ENCODE results near the gene DUT.

Gene DUT

GRCh38 chr15:48330855-48331795 lies at the start of gene DUT:
Gene DUT (plus strand): TSS chr15:48331429. CDS start chr15:48331516, 87 bp downstream.
- in situ Hi-C loops (cut with HindIII; ENCODE audit: low sequenced_read_pairs) = no loop called here

DNA sequence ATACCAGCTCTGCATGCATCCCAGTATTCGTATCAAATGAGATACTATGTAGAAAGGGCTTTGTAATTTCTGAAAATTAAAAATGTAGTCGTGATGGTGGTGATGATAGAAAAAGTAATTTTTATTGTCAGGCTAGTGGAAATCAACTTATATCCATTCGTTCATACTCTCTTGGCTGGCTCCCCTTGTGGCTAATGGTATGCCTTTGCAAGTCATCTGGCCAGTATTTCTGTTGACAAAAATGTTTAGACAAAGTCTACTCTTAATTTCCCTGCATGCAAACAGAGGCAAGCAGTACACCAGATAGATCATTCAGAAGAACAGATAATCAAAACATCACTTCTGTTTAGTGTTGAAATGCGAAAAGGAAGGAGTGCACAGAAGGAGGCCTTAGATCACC lies 49.6 kb upstream of the DUT start:
- in situ Hi-C loops (cut with HindIII; ENCODE audit: low sequenced_read_pairs) = no loop called here

- in situ Hi-C loops (cut with HindIII; ENCODE audit: low sequenced_read_pairs) = no loop called here
Observed at GRCh38 chr15:48282216-48282615, 49.0 kb upstream of the DUT start.

DNA sequence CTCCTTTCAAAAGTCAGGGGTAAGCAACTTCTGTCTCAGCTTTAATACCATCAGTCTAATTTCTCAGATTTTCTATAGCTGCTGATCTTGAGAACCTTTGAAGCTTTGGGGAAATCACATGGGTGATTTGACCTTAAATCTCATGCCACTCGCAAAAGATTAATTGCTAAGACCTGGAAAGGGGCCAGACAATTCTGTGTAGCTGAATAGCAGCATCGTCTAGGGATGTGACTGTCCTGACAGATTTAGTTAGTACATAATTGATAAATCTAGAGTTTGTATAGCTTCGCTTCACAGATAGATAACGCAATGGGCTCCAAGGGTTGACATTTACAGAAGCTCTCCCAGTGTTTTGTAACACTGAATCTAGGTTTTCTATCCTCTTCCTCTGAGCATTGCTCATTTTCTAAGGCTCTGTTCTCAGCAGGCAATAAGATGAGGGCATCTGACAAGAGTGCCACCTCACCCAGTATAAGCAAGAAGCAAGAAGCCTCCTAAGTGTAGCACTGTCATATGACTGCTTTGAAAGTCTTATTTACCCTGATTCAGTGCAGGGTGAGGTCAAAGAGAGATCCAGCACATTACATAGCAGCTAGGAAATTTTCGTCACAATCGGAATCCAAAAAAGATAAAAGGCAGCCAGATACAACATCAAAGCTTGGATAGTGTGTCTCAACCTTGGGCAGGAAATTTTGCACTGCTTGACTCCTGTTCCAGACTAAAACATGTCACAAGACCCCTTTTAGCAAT lies 47.7 kb upstream of the DUT start:
- in situ Hi-C loops (cut with HindIII; ENCODE audit: low sequenced_read_pairs) = no loop called here

DNA sequence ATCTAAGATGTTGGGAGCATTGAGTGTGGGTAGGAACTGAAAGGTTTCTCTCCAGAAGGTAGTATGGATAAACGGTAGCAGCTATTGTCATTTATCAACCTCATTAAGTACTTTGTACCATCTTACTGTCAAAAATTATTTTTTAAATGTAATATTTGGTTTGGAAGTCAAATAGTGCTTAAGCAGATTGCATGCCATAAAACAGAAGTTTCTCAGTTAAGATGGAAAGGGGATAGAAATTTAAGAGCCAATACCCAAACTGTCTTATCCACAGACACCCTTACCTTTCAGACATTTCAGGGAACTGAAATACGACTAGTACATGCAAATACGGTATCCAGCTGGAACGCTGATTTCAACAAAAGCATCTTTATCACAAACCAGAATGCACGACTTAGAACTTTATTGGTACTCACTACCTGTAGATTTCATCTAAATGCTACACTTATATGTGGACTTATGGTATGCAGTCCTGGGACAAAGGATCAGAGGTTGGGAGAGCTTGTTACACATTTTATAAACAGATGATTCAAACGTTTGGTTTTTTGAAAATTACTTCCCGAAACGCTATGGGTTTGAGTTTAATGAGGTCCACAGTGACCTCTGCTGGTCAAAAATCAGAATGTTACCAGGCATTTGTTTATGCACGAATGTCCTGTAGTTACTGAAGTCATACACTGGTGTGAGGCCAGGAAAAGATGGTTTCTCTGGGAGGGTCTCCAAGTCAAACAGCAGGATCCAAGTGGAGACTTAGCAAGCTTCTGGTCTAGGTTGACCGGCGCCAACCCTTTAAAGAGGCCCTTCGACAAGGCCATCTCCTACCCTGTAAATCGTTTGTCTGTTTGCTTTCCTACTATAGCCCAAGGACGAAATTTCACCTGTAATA lies 45.7 kb upstream of the DUT start:
- in situ Hi-C loops (cut with HindIII; ENCODE audit: low sequenced_read_pairs) = no loop called here

DNA sequence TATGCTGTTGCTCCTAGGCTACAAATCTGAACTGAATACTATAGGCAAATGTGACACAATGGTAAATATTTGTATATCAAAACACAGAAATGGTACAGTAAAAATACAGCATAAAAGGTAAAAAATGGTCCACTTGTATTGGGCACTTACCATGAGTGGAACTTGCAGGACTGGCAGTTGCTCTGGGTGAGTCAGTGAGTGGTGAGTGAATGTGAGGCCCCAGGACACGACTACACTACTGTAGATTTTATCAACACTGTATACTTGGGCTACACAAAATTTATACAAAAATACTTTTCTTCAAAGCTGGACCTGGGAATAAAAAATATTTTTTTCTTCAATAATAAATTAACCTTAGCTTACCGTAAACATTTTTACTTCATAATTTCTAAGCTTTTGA lies 41.6 kb upstream of the DUT start:
- in situ Hi-C loops (cut with HindIII; ENCODE audit: low sequenced_read_pairs) = no loop called here

GRCh38 chr15:48292458-48292857 lies 38.8 kb upstream of the DUT start:
- in situ Hi-C loops (cut with HindIII; ENCODE audit: low sequenced_read_pairs) = no loop called here

DNA sequence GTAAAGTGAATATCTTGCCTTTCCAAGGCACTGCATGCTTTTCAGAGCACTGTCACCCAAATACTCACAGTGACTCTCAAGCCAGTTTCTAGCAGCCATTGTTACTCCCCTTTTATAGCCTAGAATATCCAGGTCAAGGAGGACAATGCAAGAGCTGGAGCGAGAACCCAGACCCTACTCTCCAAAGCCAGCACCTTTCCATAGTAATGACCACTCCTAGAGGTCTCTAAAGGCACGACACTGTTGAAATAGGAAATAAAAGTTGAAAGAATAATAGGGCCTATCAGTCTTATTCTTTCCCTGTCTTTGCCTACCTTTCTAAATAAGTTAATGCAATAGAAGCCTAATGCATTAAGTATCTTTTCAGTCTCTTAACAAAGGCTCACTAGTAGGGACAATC lies 33.6 kb upstream of the DUT start:
- in situ Hi-C loops (cut with HindIII; ENCODE audit: low sequenced_read_pairs) = no loop called here

DNA sequence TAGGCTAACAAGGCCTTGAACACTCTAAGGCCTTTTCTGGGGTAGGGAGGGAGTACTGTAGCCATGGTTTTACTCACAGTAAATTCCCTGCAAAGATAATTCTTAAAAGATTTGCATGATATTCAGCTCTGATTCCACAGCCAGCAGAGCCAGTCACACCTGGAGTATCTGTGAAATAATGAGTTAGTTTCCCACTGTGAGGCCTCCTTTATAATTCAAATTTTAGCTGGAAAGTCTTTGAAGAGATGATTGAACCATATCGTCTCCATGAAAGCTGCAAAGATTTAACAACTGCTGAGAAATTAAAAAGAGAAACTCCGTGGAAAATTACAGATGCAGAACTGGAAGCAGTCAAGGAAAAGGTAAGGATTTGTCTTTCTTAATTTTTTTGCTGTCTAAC lies 32.3 kb upstream of the DUT start:
- in situ Hi-C loops (cut with HindIII; ENCODE audit: low sequenced_read_pairs) = no loop called here

DNA sequence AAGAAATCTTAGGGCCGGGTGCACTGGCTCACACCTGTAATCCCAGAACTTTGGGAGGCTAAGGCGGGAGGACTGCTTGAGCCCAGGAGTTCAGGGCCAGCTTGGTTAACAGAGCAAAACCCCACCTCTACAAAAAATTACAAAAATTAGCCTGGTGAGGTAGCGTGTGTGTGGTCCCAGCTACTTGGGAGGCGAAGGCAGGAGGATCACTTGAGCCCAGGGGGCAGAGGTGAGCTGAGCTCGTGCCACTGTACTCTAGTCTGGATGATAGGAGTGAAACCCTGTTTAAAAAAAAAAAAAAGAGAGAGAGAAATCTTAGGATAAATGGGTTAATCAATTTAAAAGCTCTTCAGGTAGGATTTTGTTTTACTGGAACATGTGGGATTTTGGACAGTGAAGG lies 31.2 kb upstream of the DUT start:
- in situ Hi-C loops (cut with HindIII; ENCODE audit: low sequenced_read_pairs) = no loop called here

DNA sequence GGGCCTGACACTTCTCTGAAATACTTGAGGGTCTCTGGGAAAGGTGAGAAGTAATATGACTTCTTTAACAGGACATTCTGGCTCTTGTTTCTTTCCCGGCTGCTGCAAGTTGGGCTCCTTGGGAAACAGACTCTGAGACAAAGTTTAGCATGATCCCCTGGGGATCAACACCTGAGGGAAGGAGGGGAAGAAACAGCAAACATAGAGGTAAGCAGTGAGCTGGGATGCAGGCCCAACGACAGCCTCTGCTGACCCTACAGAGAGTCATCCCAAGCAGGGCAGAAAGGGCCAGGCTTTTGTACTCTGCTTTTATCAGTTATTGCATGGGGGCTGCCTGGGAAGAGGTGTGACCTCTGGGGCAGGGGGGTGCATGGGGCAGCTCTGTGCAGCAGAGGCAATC lies 26.8 kb upstream of the DUT start:
- in situ Hi-C loops (cut with HindIII; ENCODE audit: low sequenced_read_pairs) = no loop called here

DNA sequence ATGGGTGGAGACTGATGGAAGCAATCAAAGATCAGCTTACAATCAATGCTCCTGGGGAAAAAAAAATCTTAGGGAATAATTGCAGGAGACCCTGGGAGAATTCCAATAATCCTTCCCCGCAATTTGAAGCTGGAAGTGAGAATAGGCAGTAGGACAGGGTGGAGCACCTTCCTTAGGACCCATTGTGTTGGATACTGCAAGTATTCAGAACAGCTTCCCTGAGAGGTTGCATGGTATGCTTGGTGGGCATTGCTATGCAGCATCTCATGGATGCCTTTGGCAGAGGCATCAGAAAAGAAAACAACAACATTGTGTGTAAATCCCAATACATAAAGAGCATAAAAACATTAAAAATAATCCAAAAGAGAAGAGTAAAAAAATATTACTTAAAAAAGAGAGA lies 24.6 kb upstream of the DUT start:
- in situ Hi-C loops (cut with HindIII; ENCODE audit: low sequenced_read_pairs) = no loop called here

- in situ Hi-C loops (cut with HindIII; ENCODE audit: low sequenced_read_pairs) = no loop called here
Observed at GRCh38 chr15:48307586-48307985, 23.6 kb upstream of the DUT start.

- in situ Hi-C loops (cut with HindIII; ENCODE audit: low sequenced_read_pairs) = no loop called here
Observed at GRCh38 chr15:48309740-48310139, 21.5 kb upstream of the DUT start.

GRCh38 chr15:48313216-48313615 lies 18.0 kb upstream of the DUT start:
- in situ Hi-C loops (cut with HindIII; ENCODE audit: low sequenced_read_pairs) = no loop called here

GRCh38 chr15:48315041-48315440 lies 16.2 kb upstream of the DUT start:
- in situ Hi-C loops (cut with HindIII; ENCODE audit: low sequenced_read_pairs) = no loop called here

- in situ Hi-C loops (cut with HindIII; ENCODE audit: low sequenced_read_pairs) = no loop called here
Observed at GRCh38 chr15:48317221-48317620, 14.0 kb upstream of the DUT start.

DNA sequence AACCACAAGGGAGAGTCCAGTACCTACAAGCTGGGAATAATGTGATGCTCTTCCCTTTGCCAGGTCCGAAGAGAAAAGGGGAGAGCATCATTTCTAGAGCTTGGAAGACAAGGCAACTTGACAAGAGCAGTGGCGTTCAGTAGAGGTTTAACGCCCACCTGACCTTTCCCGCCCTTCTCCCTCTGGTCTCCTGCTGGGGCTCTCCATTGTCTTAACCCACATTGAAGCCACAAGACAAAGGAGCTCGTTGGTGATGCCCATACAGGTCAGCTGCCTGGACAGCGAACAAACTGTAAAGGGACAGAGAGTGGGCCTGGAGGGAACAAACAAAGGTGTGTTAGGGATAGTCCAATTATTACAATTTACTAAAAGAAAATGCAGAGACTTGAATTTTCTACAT lies 13.1 kb upstream of the DUT start:
- in situ Hi-C loops (cut with HindIII; ENCODE audit: low sequenced_read_pairs) = no loop called here

GRCh38 chr15:48323294-48323693 lies 7.9 kb upstream of the DUT start:
- in situ Hi-C loops (cut with HindIII; ENCODE audit: low sequenced_read_pairs) = no loop called here

DNA sequence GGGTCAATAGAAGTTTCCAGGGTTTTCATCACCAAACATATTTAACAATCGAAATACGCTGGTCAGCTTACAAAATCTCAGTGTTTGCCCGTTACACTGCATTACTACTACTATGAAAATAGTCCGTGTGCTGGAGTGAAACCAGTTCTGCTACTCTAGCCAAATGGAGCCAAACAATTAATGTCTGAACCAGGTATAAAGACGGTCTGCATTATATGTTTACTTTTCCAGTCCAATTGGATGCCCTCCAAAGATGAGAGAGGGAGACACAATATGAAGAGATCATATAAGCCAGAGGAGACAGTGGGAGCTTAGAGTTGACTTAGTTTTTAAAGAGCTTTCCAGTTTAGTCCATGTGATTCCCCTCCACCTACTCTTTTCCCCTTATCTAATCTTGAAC lies 6.3 kb upstream of the DUT start:
- in situ Hi-C loops (cut with HindIII; ENCODE audit: low sequenced_read_pairs) = no loop called here

DNA sequence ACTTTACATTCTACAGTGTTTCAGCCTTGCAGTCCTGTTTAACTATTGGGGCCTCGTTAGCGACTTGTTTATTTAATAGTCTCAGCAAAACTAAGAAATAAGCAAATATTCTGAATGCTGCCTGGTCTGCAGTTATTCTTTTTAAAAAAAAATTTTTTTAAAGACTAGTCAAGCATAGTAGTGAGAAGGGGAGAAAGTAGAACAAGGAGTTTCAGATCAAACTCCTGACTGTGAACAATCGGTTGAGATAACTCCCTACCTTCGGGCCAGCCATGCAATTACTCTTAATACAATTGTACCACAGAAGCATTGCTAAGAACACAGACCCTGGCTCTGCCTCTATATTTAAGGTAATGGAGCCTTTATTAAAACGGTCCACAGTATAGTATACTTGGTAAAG lies 5.8 kb upstream of the DUT start:
- in situ Hi-C loops (cut with HindIII; ENCODE audit: low sequenced_read_pairs) = no loop called here
